ENCODE results near the gene RLF. TPM values are rescaled to one million over a fixed set of nuclear protein-coding genes. Genes with fewer than 3 reads are reported as not detected.

RLF gene
- total RNA-seq, 1 experiment from 2014 or later, result 15.1 TPM

DNA sequence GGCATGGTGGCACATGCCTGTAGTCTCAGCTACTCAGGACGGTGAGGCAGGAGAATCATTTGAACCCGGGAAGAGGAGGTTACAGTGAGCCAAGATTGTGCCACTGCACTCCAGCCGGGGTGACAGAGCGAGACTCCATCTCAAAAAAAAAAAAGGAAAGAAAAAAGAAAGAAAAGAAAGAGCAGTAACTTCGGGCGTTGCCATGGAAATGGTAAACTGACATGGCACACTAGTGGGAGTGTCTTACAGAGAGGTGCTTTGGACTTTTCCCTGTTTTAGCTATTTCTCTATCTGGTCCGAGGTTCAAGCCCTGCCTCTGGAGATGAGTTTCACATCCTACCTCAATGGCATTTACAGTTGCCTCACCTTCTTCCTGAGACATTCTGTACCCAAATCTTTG lies 41.1 kb upstream of the RLF start:
- Histone ChIP-seq H3K27me3 (ENCODE audit: low read length) (no peaks in the 10 kb centered on the region), H3F3A (ENCODE audit: low read length, unreplicated experiment) (no peaks in the 10 kb centered on the region), H3K4me3 (ENCODE audit: low read length) (no peak overlapping the region), H3K4me2 (ENCODE audit: low read length) (no peak overlapping the region), H3K36me3 (ENCODE audit: low read depth, low read length) (no peaks in the 10 kb centered on the region), H3K4me1 (ENCODE audit: insufficient read depth, low read length) (no peaks in the 10 kb centered on the region), H3K9me3 (ENCODE audit: low read length) (no peaks in the 10 kb centered on the region), H2AFZ (ENCODE audit: low read length) (no peak overlapping the region), H3K27ac (ENCODE audit: low read length) (no peak overlapping the region), H3K9ac (ENCODE audit: low read length) (no peak overlapping the region), H3K79me2 (ENCODE audit: low read length) (no peaks in the 10 kb centered on the region), H4K20me1 (ENCODE audit: low read length) (no peaks in the 10 kb centered on the region), H3K9me2 (replicated peaks; ENCODE audit: low read length) (no peaks in the 10 kb centered on the region)
- intact Hi-C loops (cut with micrococcal nuclease), result no loop called here
- no TSS peak for BruUV-seq (replicated peaks)
- ATAC-seq, result no peak
- CTCF ChIA-PET, result no interaction called here
- TF ChIP-seq CTCF (conservative IDR thresholded peaks at IDR 0.05; ENCODE audit: low read depth, low read length) (no peak), EZH2phosphoT487 (IDR thresholded peaks at IDR 0.05; ENCODE audit: borderline replicate concordance, low read length) (no peak)
- no peak for DNase-seq
- POLR2A ChIA-PET (ENCODE audit: unreplicated experiment), result no interaction called here

GRCh38 chr1:40122855-40123254 lies 38.3 kb upstream of the RLF start:
- intact Hi-C loops (cut with micrococcal nuclease), result no loop called here
- Histone ChIP-seq H3K9me3 (ENCODE audit: low read length) (no peaks in the 10 kb centered on the region), H3K9me2 (replicated peaks; ENCODE audit: low read length) (no peaks in the 10 kb centered on the region), H3K27ac (ENCODE audit: low read length) (no peak overlapping the region), H3F3A (ENCODE audit: low read length, unreplicated experiment) (no peaks in the 10 kb centered on the region), H4K20me1 (ENCODE audit: low read length) (no peaks in the 10 kb centered on the region), H3K4me3 (ENCODE audit: low read length) (no peak overlapping the region), H3K9ac (ENCODE audit: low read length) (no peak overlapping the region), H3K27me3 (ENCODE audit: low read length) (no peaks in the 10 kb centered on the region), H3K4me1 (ENCODE audit: insufficient read depth, low read length) (no peaks in the 10 kb centered on the region), H2AFZ (ENCODE audit: low read length) (no peak overlapping the region), H3K36me3 (ENCODE audit: low read depth, low read length) (no peaks in the 10 kb centered on the region), H3K79me2 (ENCODE audit: low read length) (no peaks in the 10 kb centered on the region), H3K4me2 (ENCODE audit: low read length) (no peak overlapping the region)
- POLR2A ChIA-PET (ENCODE audit: unreplicated experiment), result no interaction called here
- CTCF ChIA-PET, result no interaction called here
- ATAC-seq, result no peak
- no TSS peak for BruUV-seq (replicated peaks)
- TF ChIP-seq EZH2phosphoT487 (IDR thresholded peaks at IDR 0.05; ENCODE audit: borderline replicate concordance, low read length), result no peak
- TF ChIP-seq EZH2 (IDR thresholded peaks at IDR 0.05; ENCODE audit: low read length, unreplicated experiment), result no peak
- TF ChIP-seq CTCF (conservative IDR thresholded peaks at IDR 0.05; ENCODE audit: low read depth, low read length), result no peak
- DNase-seq, result no peak

- Histone ChIP-seq H3K9me3 (ENCODE audit: low read length) (0 out of 2 replicates have a peak, but pooled peaks cover 5% of the 10 kb centered on the region), H2AFZ (ENCODE audit: low read length) (peak overlapping the region; percentile 38; the same call in 1 of the 2 replicates), H3K27ac (ENCODE audit: low read length) (no peak overlapping the region), H3K9me2 (replicated peaks; ENCODE audit: low read length) (no peaks in the 10 kb centered on the region), H4K20me1 (ENCODE audit: low read length) (no peaks in the 10 kb centered on the region), H3K9ac (ENCODE audit: low read length) (no peak overlapping the region), H3K36me3 (ENCODE audit: low read depth, low read length) (no peaks in the 10 kb centered on the region), H3K79me2 (ENCODE audit: low read length) (no peaks in the 10 kb centered on the region), H3K27me3 (ENCODE audit: low read length) (no peaks in the 10 kb centered on the region), H3F3A (ENCODE audit: low read length, unreplicated experiment) (no peaks in the 10 kb centered on the region), H3K4me3 (ENCODE audit: low read length) (no peak overlapping the region), H3K4me1 (ENCODE audit: insufficient read depth, low read length) (peaks cover 10% of the 10 kb centered on the region), H3K4me2 (ENCODE audit: low read length) (peak overlapping the region; percentile 24; the same call in 1 of the 2 replicates)
- no peak for TF ChIP-seq EZH2 (IDR thresholded peaks at IDR 0.05; ENCODE audit: low read length, unreplicated experiment)
- no peak for TF ChIP-seq CTCF (conservative IDR thresholded peaks at IDR 0.05; ENCODE audit: low read depth, low read length)
- TF ChIP-seq EZH2phosphoT487 (IDR thresholded peaks at IDR 0.05; ENCODE audit: borderline replicate concordance, low read length), result no peak
- POLR2A ChIA-PET (ENCODE audit: unreplicated experiment), result no interaction called here
- intact Hi-C loops (cut with micrococcal nuclease), result no loop called here
- BruUV-seq (replicated peaks), result no TSS peak
- CTCF ChIA-PET, result interaction anchor here (1.6 kb wide), 1 partner anchor 13 kb away, joined by 6 read pairs; no protein-coding TSS in a partner anchor
- peak; percentile 51 for ATAC-seq
- DNase-seq, result peak; percentile 78
Measured at GRCh38 chr1:40130892-40131291, 30.3 kb upstream of the RLF start.

All from PC-3 (cell line).